Measurements from ENCODE around the gene DBNL.

DNA sequence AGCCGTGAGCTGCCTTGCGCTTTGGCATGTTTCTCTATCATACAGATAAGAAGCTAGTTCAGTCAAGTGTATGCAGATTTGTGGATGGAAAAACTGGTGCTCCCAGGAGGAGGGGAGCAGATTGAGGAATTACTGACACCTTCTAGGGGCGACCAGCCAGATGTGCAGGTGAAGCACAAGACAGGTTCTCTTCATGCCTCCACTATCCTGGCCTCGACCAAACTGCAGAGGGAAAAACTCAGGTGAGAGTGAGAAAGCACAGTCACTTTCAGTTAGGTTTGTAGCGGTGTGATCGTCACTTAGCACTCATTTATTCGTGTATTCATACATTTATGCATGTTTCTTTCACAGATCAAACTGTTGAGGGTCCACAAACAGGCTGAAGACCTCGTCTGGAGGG, 600 bp upstream of the DBNL start:
- TF ChIP-seq, protein P1, sequence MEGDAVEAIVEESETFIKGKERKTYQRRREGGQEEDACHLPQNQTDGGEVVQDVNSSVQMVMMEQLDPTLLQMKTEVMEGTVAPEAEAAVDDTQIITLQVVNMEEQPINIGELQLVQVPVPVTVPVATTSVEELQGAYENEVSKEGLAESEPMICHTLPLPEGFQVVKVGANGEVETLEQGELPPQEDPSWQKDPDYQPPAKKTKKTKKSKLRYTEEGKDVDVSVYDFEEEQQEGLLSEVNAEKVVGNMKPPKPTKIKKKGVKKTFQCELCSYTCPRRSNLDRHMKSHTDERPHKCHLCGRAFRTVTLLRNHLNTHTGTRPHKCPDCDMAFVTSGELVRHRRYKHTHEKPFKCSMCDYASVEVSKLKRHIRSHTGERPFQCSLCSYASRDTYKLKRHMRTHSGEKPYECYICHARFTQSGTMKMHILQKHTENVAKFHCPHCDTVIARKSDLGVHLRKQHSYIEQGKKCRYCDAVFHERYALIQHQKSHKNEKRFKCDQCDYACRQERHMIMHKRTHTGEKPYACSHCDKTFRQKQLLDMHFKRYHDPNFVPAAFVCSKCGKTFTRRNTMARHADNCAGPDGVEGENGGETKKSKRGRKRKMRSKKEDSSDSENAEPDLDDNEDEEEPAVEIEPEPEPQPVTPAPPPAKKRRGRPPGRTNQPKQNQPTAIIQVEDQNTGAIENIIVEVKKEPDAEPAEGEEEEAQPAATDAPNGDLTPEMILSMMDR (IDR thresholded peaks at IDR 0.05): no peak
- TF ChIP-seq POLR2A (IDR thresholded peaks at IDR 0.05): no peak
